ENCODE results near the gene GUCD1.
"Not testable (repeated sequence)": the region's sequence is repeated elsewhere in the genome, so short reads cannot be mapped to it uniquely, and the experiment has no call there.

GUCD1 gene

DNA sequence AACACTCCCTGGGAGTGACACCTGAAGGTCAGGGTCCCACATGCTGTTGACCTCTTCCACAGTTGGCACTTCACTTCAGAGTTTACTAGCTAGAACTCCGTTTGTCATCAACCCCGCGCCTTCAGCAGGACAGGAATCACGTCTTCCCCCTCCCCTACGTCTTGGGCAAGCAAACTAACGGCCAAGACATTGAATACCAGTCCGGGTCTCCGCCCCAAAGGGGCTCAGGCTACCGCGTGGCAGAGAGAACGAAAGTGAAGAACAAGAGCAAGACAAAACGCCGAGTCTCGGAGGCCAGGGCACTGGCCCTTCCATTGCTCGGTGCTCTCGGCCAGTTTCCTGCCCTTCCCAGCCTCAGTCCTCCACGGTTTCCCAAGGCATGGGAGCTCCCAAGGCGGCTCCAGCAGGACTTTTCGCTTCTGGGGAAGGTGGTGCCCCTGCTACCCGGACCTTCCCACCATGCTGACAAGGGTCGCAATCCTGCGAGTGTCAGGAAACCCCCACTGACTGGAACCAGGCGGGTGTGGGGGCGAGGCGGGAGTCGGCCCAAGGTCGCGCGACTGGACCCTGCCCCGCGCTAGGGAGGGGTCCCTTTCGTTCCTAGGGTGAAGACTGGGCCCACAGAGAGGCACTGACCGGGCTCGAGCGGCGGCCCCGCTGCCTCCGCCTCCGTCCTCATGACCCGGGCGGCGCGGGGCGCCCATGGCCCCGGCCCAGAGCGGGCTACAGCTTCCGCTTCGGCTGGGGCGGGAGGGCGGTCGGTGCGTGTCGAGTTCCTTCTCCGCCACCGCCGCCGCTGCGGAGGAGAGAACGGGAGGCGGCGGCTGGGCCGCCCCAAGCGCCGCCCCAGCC, at the start of gene GUCD1:
TSS of gene GUCD1 (minus strand) at position 826 of the 852 bp plus-strand sequence. CDS start at position 679, 147 bp downstream.
- DNase-seq, result no peak

DNA sequence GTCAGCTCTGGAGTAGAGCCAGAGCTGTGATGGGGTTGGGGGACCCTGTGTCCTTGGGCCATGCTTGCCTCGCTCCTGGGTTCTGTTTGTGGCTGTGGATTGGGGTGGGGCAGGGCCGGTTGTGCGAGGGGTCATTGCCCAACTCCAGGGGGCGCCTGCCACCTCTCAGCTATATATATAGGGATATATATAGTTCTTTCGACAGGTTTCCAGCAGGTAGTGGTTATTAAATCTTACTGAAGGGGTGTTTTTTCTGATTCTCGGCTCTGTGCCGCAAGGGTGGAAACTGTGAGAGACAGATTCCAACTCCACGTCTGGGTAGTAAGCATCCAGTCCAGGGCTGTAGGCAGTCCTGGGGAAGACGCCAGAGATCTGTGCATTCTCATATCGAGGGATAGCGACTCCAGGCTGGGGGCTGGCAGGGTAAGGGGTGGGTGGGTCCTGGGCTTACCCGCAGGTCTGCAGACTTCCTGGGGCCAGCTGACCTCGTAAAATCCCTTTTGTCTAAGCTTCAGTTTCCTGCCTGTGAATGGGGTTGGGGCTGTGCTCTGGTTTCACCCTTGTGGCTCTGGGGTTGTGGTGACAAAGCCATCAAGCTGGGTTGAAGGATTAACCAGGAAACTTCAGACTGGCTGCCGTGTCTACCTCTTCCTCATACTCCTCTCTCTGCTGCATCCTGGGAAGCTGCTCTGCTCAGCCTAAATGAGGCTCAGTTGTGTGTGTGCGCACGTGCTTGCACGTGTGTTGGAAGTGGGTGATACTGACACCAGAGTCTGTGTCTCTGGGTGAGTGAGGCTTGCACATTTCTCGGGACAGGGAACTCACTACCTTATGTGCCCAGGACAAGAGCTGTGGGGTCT, 49.1 kb upstream of the GUCD1 start:
- DNase-seq, result not testable (repeated sequence)

DNA sequence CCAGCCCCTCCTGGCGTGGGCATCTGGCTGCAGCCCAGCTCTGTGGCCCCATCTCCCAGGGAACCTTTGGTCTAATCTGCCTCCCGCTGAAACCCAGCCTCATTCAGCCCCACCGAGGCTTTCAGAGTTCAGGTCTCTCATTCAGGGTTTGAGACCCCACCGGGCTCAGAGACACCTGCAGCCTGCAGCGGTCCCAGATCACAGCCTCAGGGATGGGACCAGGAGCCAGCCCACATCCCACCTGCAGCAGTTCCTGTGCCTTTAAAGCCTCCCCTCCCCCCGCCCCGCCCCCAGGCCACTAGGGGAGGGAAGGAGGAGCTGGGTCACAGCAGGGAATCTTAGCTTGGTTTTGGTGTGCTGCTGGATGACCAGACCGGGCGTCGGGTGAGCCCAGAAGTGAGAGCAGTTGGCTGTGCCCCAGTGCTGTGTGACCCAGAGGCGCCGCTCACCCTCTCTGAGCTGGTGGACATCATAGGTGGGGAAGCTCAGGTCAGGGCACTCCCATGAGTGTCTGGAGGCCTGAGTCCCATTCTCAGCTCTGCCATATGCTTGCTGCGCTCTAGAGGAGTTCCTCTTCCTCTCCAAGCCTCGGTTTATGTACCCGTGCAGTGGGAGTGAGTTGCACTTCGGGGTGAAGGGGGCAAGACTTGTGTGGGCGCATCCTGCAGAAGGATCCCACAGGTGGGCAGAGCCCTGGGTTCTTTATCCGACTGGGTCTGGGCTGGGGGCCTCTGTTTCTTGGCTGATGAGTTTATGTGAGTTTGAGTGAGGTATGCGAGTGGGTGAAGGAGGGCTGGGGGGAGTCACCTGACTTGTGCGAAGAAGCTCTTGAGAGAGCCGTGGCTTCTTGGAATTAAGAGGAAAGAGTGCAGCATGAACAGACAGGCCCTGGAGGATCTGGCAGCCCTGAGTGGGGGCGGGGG, 48.2 kb upstream of the GUCD1 start, which contains the start of gene GGT1:
TSS of gene GGT1 (plus strand) at position 347 of the 923 bp plus-strand sequence. CDS start 7,889 bp downstream, outside the sequence.
- not testable (repeated sequence) for DNase-seq

DNA sequence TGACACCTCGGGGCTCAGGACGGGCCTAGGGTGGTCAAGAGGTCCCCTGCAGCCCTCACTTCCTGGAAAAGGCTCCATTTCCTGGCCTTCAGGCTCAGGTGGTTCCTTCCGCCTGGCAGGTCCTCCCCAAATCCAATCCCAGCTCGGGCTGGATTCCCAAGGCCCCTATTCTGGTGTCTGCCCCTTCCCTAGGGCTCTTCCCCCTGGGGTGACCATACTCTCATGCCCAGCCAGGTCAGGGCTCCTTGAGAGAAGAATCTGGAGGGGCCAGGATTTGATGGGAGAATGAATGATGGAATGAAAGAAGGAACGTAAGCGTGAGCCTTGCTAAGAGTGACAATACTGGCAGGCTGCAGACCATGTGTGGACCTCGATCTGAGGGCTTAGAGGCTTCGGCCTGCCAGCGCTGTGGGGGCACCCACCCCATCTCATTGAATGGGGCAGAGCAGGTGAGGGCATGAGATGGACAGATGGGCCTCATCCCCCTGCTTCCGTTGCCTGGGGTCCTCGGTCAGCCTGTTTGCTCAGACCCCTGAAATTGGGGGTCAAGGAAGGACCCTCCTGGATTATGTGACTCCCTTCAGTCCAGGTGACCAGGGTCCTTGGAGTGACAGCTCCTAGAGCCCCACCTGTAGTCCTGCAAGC, 47.3 kb upstream of the GUCD1 start:
- not testable (repeated sequence) for DNase-seq

DNA sequence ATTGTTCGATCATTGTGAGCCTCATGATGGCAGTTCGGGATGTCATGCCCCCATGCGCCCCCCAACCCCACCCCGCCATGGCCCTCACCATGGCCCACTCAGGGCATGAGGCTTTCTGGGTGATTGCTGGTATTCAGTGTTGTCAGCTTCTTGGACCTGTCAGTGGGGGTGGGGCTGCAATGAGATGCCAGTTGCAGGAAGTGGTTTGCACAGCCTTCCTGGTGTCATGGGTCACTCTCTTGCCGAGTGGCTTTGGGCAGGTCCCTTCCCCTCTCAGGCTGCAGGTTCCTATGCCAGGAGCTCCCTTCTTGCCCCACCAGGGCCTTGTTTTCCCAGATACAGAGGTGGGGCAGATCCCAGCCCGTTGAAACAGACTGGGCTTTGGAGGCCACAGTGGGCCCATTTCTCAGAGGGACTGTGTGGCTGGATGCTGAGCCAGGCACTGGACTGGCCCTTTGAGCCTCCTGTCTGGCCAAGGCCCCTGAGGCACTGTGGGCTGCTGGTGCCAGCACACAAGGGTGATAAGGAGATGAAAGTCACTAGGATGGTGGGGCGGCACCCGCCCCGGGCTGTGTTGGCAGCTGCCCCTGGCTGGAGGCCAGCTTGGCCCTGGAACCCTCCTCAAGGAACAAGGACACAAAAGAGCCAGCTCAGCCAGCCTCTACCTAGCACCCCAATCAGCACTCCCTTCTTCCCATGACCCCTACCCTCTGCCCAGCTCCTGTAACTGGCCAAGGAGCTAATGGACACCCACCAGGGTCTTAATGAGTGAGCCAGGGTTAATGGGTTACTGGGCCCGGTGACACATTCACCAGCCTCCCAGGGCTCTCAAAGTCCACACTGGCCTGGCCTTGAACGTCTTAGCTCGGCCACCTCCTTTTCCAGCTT, 46.5 kb upstream of the GUCD1 start:
- DNase-seq, result no peak

DNA sequence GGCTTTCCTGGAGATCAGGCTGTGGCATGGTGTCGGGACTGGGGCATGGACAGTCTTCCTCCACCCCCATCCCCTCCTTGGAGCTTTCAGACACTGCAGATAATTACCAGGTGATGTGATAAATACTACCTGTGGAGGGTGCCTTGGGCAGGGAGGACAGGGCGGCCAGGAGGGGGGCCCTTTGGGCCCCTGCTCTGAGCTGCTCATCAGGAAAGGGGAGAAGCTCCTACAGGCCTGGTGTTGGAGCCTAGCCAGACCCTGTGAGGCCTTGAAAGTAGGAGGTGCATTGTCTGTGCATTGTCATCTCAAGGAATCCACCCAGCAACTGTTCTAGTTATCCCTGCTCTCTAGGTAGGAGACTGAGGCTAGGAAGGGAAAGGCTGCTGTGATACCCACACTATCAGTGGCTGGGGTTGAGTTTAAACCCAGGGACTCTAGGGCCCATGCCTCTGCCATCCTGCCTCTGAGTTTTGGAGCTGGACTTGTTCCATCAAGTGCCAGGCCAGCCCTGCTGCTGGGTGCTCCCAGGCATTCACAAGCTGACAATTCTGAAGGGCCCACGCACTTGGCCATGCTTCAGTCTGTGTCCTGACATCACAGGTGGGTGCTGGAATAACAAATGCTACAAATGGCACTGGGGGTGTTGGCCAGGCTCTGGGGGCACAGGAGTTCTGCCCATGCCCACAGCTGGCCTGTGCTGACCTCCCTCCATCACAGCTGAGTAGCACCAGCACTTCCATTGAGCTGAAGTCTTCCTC, 45.2 kb upstream of the GUCD1 start:
- DNase-seq, result not testable (repeated sequence)

DNA sequence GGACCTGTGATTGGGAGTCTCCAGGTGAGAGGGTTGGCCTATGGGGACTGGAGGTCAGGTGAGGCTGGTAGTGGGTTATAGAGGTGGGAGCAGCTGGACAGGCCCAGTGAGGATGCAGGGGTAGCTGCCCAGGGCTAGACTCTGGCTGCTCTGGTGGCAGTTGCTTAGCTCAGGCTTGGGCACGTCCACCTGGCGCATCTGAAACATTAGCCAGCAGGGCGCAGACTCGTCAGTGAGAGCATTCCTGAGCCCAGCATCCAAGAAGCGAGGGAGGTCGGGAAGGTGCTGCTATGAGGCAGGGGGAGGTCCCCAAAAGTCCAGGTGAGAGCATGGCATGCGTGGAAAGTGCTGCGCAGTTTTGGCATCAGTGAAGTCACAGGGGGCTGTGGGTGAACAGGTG, 44.6 kb upstream of the GUCD1 start:
- no peak for DNase-seq

- DNase-seq, result not testable (repeated sequence)
Measured at GRCh38 chr22:24597076-24597475, 42.1 kb upstream of the GUCD1 start.

DNA sequence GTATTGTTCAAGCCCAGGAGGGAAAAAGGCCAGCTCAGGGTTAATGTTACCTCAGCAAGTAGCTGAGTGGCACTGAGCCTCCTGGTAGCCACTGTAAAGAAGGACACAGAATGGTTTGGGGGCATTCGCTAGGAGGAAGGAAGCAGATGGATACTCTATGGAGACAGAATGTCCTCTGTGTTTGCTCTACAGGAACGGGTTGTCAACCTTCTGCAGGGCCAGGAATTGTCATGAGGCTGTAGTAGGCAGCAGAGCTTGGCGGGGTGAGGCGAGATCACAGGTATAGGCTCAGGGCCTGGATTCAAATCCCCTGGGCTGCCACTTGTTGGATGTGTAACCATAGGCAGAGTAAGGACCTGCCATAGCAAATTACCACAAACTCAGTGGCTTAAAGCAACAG, 40.9 kb upstream of the GUCD1 start:
- no peak for DNase-seq

GRCh38 chr22:24595228-24595627, 40.3 kb upstream of the GUCD1 start:
- no peak for DNase-seq

DNA sequence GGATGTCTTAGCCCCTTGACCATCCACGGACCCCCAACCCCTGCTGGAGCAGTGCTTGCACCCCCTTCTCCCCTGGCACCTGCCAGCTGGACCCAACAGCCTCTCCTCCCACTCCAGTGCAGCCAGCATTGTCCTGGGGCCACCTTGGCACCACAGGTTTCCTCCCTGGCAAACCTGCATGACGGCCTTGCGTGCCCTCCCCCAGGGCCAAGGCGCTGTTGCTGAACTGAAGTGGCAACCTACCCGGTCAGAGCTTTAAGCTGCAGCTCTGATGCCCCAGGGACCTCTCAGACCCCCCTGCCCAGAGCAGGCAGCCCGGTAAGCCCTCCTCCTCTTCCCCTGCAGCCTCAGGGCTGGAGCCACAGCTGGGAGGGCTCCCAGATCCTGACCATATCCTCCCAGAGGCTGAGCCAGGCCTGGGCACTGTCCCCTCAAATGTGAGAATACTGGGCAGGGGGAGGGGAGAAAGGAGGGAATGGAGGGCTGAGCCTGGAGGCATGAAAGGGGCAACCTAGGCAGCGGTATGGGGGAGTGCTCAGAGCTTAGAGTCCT, 39.7 kb upstream of the GUCD1 start:
- no peak for DNase-seq

- DNase-seq, result no peak
Measured at GRCh38 chr22:24593836-24594568, 39.1 kb upstream of the GUCD1 start.

- not testable (repeated sequence) for DNase-seq
Measured at GRCh38 chr22:24593559-24593835, 38.6 kb upstream of the GUCD1 start.

GRCh38 chr22:24592851-24593558, 38.1 kb upstream of the GUCD1 start, which contains the start of gene LRRC75B:
Gene LRRC75B (minus strand): TSS chr22:24593073. CDS start chr22:24593039, 34 bp downstream.
- peak; percentile 65 for DNase-seq

DNA sequence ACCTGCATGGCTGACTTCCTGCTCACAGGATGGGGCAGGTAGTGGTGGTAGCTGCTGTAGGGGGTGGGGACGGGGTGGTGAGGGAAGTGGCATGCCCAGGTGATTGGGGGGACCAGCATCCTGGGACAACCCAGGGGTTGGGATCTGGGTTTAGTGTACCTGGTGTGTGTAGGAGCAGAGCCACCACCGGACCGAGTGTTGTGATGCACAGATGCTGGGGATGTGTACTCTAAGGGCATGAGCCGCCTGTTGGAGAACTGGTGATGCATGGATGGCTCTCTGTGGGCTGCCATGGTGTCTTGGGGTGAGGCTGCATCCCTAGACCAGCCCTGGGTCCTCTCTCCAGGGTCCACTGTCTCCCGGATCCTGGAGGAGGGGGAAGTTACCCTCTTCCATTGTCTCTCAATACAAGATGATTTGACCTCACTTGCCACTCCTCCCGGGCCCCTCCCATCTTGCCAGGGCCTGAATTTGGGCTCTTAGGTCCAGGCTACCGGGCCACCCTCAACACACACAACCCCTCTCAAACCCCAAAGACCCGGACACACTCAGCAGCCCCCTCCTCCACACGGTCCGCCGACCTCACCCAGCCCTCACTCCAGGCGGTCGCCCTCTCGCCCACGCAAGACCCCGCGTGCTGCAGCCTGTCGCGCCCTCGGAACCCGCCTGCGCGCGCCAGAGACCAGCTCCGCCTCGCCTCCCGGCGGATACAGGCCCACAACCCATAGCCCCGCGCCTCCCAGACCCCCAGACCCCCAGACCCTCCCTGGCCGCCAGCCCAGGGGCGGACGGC, 37.3 kb upstream of the GUCD1 start:
- DNase-seq, result no peak

DNA sequence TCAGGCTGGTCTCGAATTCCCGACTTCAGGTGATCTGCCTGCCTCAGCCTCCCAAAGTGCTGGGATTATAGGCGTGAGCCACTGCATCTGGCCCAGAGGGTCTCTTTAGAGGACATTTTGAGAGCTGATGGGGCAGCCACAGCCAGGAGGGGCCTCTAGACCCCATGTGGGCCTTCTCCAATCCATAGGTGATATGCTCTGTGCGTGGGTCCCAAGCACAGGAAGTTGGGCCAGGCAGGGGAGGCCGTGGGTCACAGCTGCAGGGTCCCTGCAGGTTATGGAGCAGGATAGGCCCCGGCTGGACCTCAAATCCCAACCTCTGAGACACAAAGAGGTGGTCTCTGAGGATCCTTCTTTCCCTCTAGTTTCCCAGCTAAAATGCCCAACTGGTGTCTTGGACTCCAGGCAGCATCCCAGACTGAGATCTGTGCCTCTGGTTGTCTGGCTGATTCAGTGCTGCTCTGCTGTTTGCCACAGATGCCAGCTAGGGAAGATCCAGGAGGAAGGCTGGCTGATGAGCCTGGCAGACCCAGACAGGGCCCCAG, 36.4 kb upstream of the GUCD1 start:
- no peak for DNase-seq

GRCh38 chr22:24590596-24591173, 35.7 kb upstream of the GUCD1 start:
- DNase-seq, result no peak

All from T1000 (cell line).